Left colon (tissue), 2 donors: Measurements from ENCODE around the gene TNP2. TPM values are rescaled to one million over a fixed set of nuclear protein-coding genes. Genes with fewer than 3 reads are reported as not detected.

Experiments used
- ATAC-seq: fragments of 200-7000 bp; cut with Tn5 transposase; one replicate; pipeline ENCODE4 v1.9.1; 2020; ENCODE audit warnings: mild to moderate bottlenecking, moderate library complexity
- DNase-seq, 2 donors: peaks; one replicate each; pipeline ENCODE4 v3.0.0-alpha.2; 2020
- intact Hi-C, 2 donors: fragments of 100-400 bp; cut with DNase I in 1 of 2; cut with micrococcal nuclease in 1 of 2; formaldehyde crosslinking; loops; one replicate each; pipeline versions ENCODE4 v1.11.2 to v1.14.0; 2022; cut with DNase I, micrococcal nuclease
- long read RNA-seq: library from polyadenylated mRNA; unstranded; transcript quantifications from one replicate; pipeline ENCODE4 v2.0.0, GENCODE V29; 2021
- total RNA-seq, 2 donors: library from RNA; stranded (reverse); fragmentation: NEBNext Ultra II Directional; extraction: Animal tissue kit (Norgen Biotek cat#: 25700); gene quantifications; one replicate each; pipeline ENCODE4 v1.2.1, GENCODE V29; 2021
- donor health status: DM: no; HTN: no; CAD: no.
- donor health status: DM: yes; HTN: yes; CAD: no.

TNP2 gene
- total RNA-seq = not detected
- long read RNA-seq = 0 reads

DNA sequence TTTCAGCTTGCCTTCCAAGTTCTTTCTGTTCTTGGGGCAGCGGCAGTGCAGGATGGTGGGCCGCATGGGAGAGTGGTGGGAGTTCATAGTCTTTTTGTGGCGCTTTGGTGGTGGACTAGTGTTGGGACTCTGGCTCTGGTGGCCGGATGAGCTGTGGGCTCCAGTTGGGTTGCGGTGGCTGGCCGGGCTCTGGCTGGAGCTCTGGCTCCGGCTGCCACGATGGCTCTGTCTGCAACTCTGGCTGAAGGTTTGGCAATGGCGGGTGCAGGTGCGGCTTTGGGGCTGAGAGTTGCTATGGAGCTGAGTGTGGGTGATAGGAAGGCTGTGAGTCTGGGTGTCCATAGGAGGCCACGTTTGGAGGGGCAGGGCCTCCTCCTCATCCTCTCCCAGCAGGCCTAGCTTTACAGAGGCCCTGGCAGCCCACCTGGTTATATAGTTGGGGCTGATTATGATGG is at the start of gene TNP2:
TNP2 (minus strand) TSS at position 405 of the 455 bp plus-strand sequence; CDS start at position 342, 63 bp downstream.
- intact Hi-C loops = no loop called here
- no peak for ATAC-seq
- no peak for DNase-seq

DNA sequence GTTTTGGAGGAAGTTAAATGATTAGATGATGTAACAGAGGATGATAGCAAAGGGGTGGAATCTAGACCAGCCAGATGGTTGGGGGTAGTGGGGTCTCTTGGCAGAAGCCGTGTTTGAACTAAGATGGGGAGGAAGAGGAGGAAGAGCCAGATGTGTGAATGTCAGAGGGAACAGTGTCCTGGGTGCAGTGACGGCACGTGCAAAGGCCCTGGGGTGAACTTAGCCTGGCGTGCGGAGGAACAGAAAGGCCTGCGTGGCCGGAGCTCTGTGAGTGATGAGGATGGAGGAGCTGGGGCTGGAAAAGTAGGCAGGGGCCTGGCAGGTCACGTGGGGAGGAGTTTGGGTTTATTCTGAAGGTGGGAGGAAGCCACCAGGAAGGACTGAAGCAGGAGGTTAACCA is 49.7 kb upstream of the TNP2 start:
- ATAC-seq (no peak), DNase-seq (no peak)
- intact Hi-C loops = no loop called here

DNA sequence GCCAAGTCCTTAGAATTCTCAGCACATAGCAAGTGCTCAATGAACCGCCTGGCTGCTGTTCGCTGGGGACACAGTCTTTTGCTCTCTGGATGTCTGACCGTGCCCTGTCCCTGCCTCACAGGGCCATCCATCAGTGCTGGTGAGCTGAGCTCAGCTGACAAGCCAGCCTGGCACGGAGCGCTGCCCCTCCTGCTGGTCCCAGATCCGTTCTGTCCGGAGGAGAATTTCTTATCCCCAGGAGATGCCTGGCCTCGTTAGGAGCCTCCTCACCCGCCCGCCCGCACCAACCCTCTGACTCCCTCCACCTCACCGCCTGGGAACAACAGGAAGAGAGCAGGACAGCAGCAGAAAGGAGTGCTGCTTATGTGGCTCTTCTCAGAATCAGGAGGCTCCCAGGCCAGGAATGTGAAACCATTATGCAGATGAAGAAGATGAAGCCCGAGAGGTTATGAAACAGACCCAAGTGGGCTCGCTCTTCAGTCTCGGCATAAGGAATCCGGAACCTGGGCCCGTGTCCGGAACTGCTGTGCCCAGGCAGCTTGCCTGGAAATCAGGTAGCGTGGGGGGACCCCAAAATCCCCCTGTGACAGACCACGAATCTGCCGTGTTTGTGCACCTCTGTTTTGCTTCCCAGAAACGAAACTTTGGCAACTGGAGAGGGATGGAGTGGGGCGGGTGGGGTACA is 47.3 kb upstream of the TNP2 start:
- intact Hi-C loops = no loop called here
- DNase-seq = no peak
- no peak for ATAC-seq

DNA sequence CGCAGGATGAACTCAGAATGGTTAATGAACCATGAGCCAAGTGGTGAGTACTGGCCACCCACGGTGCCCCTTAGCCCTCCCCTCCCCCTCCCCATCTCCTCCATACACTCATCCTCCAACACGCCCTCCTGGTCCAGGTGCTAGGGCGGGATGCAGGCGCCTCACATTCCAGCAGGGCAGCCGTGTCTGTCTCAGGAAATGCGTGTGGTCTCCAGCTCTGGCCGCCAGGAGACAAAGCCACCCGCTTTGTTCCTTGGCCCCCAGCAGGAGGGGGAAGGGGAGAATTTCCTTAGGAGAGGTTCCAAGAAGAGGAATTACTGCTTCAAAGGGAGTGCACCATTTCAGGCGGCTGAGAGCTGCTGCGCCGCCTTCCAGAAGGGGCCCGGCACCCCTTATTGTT is 46.4 kb upstream of the TNP2 start:
- ATAC-seq (no peak), DNase-seq (no peak)
- intact Hi-C loops = no loop called here

DNA sequence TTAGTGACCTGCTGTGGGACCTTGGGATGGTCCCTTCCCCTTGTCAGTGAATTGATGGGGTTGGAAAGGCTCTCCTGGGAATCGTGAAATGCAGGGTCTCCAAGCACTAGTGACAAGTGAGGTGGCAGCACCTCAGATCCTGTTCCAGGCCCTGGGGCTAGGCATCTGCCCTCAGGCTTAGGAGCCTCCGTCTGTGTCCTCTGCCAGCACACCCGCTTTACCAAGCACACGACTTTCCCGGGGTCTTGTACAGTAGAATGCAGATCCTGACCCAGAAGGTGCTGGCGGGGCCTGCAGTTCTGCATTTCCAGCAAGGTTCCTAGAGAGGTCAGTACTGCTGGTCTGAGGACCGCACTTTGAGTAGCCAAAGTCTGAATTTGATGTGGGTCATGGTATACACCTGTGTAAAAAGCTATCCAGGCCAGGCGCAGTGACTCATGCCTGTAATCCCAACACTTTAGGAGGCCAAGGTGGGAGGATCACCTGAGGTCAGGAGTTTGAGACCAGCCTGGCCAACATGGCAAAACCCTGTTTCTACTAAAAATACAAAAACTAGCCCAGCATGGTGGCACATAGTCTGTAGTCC is 45.3 kb upstream of the TNP2 start:
- intact Hi-C loops = no loop called here
- DNase-seq (no peak), ATAC-seq (no peak)

DNA sequence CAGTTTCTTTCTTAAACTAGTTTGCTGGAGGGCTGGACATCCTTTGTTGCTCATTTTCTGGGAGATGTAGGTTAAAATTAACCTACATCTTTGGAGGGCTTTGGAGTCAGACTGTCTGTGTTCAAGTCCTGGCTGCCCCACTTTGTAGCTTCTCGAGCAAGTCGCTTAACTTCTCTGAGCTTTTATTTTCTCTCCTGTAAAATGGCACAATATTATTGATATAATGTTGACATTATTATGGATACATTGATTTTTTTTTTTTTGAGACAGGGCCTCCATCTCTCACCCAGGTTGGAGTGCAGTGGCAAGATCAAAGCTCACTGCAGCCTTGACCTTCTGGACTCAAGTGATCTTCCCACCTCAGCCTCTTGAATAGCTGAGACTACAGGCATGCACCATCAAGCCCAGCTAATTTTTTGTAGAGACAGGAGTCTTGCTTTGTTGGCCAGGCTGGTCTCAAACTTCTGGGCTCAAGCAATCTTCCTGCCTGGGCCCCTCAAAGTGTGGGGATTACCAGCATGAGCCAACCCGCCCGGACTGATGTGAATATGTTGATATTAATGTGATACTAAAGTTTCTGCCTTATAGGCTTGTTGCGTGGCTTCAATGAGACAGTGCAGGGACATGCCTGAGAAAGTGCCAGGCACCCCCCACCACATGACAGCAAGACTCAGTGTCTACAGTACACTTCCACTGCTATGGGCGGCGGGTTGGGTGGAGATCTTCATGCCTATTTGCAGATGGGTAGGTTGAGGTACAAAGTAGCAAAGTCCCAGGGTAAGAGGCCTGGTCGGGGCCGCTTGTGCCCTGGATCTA is 44.6 kb upstream of the TNP2 start:
- intact Hi-C loops = no loop called here
- no peak for DNase-seq
- ATAC-seq = no peak

DNA sequence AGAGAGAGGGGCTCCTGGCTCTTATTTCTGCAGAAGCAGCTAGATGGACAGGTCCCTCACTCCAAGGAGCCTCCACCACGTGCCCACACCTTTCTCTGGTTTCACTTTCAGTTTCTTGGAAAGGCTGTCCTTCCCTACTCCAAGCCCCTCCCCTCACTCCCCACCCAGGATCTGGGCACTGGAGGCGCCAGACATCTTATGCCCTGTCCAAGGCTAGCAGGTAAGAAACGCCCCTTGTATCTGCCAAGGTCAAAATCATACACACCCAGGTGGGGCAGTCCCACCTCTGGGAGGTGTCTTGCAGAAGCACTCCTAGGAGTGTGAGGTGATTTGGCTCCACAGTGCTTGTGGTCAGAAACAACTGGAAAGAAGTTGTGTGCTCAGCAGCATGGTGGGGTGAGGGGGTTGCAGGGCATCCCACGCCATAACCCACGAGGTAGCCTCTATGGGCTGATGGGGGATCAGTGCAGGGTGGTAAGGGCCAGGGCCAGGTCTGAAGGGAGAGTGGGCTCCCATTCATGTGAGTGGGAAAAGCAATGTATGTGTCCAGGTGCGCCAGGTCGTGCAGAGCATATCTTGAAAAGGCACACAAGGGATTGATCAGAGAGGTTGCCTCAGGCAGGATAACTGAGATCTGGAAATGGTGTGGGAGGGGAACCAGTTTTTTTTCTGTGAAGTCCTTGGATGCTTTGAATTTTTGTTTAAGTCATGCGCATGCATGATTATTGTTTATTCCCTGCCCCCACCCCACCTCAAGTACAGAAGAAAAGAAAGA is 43.8 kb upstream of the TNP2 start:
- peak; percentile 90 for ATAC-seq
- intact Hi-C loops = no loop called here
- DNase-seq = peak; percentile 66 to 68

DNA sequence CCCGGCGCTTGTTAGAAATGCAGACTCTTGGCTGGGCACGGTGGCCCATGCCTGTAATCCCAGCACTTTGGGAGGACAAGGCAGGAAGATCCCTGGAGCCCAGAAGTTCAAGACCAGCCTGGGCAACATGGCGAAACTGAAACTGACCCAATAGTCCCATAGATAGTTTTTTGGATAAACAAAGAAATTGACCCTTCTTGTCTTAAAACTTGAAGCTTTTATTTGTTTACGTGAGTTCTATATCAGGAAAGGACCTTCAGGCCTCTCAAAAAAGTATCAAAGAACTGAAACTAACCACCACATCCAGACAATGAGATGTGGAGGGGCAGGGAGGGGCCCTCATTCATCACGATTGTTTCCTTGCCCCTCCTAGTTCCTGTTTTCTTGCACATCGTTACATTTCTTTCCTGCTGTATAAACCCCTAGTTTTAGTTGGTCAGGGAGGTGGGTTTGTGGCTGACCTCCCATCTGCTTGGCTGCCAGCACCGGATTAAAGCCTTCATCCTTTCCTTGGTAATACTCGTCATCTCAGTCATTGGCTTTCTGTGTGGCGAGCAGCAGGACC is 42.0 kb upstream of the TNP2 start:
- intact Hi-C loops = no loop called here
- DNase-seq (no peak), ATAC-seq (no peak)

DNA sequence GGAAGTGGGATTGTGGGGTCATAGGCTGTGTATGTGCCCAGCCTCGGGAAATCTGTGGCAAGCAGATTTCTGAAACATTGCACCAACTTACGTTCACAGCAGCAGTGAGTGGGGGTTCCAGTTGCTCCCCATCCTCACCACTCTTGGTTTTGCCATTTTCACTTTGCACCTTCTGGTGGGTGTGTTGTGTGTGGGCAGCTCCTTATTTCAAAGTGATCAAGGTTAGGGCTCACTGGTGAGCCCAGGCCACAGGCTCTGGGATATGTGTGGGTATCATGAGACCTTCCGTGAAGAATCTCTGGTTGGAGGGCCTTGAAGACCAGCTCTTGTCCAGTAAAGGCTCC is 41.5 kb upstream of the TNP2 start:
- DNase-seq = no peak
- no peak for ATAC-seq
- intact Hi-C loops = no loop called here

DNA sequence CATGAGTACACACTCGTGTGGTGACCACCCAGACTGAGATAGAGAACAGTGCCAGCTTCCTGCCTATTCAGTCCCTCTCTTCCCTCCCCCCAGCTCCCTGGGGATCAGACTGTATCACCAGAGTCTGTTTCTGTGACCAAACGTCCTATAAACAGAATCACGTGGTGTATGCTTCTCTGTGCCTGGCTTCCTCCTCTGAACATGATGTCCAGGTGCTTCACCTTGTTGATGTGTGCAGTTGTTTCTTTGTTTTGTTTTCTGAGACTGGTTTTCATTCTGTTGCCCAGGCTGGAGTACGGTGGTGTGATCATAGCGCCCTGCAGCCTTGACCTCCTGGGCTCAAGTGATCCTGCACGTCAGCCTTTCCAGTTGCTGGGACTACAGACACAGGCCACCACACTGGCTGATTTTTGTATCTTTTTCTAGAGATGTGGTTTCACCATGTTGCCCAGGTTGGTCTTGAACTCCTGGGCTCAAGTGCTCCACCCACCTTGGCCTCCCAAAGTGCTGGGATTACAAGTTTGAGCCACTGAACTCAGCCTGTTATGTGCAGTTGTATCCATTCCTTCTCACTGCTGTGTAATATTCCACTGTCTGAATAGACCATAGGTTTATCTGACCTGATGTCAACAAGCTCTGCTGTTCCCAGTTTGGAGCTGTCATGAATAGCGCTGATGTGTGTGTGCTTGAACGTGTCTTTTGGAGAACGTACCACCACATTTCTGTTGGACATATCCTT is 40.9 kb upstream of the TNP2 start:
- intact Hi-C loops = no loop called here
- peak in 1 of 2 donors; percentile 43 for DNase-seq
- no peak for ATAC-seq

DNA sequence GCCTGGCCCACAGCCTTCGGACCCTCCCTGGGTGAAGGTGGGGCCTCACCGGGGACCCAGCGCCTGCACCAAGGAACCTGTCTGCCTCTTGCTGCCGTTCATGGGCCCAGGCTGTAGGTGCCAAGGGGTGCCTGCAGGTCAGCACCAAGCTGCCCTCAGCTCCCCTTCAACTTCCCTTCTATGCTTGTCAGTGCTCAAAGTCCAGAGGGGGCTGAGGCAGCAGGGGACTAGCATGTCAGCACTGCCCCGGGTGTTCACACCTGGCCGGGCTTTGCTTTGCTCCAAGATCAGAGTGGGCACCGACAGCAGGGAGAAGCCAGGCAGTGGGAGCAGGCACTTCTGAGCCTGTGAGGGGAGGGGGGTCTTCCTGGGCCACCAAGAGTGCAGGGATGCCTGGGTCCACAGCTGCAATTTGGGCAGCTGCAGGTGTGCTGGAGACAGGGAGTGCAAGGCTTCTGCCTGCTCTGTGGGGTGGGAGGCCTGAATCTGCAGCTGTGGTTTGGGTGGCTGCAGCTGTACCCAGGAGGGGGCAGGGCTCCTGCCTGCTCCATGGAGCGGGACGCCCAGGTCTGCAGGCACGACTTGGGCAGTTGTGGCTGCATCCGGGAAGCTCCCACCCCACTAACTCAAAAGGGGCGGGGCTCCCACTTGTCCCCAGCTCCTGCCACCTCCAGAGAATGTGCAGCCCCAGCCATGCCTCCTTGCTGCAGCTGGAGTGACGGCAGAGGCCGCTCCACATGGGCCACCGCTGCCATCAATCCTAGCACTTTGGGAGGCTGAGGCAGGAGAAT is 39.6 kb upstream of the TNP2 start:
- ATAC-seq (no peak), DNase-seq (no peak)
- intact Hi-C loops = no loop called here

DNA sequence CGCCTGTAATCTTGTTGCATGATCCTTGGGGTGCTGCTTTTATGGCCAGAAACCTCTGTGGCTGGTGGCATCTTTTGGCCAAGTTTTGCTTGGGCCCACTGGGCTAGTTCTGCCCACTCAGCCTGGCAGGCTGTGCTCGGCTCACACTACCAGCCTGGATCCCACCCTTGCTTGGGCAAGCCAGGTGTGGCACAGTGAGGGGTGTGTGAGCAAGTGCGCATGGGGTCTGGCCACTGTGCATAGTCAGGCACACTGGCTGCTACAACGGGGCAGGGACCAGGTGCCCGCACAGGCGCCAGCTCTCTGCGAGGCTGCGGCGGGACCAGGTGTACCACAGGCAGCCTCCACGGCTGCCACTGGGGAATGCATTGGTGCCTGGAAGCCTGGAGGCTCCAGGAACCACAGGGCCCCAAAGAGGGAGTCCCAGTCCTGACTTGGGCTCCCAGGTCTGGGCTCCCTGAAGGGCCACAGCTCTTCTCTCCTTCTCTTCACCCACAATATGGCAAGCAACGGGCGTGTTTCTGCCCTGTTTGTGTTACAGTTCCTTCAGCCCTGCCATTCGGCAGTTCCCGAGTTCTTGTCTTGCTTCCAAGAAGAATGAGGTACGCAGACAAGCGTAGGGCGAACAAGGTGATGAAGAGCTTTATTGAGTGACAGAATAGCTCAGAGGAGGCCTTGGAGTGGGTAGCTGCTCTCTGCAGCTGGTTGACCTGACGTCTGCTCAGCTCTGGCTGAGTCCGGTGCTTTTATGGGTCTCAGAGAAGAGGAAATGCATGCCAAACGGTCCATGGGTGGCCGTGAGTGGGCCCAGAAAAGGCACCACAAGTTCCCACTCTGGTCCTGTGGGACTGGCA is 38.7 kb upstream of the TNP2 start:
- no peak for DNase-seq
- intact Hi-C loops = no loop called here
- no peak for ATAC-seq

DNA sequence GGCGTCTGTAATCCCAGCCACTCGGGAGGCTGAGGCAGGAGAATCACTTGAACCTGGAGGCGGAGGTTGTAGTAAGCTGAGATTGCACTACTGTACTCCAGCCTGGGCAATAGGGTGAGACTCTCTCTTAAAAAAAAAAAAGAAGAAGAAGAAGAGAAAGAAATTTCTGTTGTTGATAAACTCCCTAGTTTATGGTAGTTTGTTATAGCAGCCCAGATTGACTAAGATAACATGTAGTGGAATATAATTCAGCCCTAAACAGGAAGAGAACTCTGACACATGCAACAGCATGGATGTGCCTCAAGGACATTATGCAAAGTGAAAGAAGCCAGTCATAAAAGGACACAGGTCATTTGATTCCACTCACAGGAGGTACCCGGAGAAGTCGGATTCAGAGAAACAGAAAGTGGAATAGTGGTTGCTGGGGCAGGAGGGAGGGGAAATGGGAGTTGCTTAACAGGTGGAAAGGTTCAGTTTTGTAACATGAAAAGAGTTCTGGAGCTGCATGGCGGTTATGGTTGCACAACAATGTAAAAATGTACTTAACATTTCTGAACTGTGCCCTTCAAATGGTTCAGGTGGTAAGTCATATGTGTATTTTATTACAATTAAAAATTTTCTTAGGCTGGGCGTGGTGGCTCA is 38.0 kb upstream of the TNP2 start:
- DNase-seq = no peak
- ATAC-seq = peak; percentile 84
- intact Hi-C loops = no loop called here

DNA sequence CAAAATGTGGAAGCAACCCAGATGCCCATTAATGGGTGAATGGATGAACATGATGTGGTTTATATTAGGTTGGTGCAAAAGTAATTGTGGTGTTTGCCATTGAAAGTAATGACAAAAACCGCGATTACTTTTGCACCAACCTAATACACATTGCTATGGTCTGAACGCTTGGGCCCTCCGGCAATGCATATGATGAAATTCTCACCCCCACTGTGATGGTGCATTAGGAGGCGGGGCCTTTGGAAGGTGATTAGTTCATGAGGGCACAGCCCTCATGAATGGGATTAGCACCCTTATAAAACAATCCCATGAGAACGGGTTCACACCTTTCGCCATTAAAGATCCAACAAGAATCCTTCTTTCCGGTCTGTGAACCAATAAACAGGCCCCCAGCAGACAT is 37.3 kb upstream of the TNP2 start:
- no peak for ATAC-seq
- no peak for DNase-seq
- intact Hi-C loops = no loop called here

DNA sequence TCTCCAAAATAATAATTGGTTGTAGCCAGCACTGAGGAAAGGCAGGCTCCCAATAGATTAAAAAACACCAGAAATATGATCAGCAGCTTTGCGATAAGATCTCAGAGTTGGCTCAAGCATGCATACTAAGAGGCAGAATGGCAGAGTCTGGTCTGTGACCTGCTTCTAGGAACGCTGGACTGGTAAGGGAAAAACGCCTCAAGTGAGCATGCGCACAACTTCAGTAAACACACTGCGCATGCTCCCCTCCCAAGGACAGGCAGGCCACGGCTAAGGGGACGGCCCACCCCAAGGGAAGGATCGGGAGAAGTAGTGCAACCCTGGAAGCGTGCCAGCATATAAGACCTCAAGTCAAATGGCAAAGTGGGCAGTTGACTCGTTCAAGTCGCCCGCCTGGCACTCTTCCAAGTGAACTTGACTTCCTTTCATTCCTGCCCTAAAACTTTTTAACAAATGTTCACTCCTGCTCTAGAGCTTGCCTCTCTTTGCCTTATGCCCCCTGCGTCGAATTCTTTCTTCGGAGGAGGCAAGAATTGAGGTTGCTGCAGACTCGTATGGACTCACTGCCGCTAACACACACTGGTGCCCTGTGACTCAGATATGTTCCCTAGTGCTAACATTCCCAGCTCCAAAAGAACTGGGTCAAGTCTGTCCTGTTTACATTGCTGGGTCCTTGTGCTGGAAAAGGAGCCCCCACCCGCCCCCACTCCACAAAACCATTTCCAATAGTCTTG is 34.4 kb upstream of the TNP2 start:
- intact Hi-C loops = no loop called here
- ATAC-seq = no peak
- DNase-seq = no peak

DNA sequence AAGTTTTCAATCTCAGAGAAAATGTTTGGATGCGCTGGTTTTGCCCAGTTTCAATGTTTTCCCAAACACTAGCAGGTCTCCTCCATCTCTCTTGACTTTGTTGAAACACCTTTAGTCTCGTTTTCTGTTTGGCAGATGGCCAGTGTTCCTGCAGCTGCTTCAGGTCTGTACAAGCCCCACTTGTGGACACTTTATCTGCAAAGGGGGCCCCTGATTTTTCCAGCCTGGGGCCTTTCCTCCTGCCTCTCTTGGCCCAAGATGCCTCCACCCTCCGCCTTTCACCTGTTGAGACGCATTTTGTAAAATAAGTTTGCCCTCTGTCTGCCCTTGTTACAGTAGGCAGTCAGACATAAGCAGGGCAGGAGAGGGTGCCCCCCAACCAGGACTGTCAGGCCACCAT is 33.9 kb upstream of the TNP2 start:
- DNase-seq = no peak
- no peak for ATAC-seq
- intact Hi-C loops = no loop called here
